ENCODE measurements around the gene MYBPC1. TPM values are rescaled to one million over a fixed set of nuclear protein-coding genes. Genes with fewer than 3 reads are reported as not detected.

The MYBPC1 gene
- total RNA-seq, 1 experiment from 2014 or later, result not detected

GRCh38 chr12:101703487-101703886 is 108.7 kb downstream of the MYBPC1 start:
- intact Hi-C loops (cut with micrococcal nuclease; ENCODE audit: unreplicated experiment), result no loop called here
- no peak overlapping the region for H3K27ac Mint-ChIP-seq (ENCODE audit: unreplicated experiment)
- BruUV-seq (replicated peaks), result no TSS peak

GRCh38 chr12:101706403-101706802 is 111.6 kb downstream of the MYBPC1 start:
- intact Hi-C loops (cut with micrococcal nuclease; ENCODE audit: unreplicated experiment), result loop anchor here (1.0 kb wide), 1 partner anchor 8 kb away; no protein-coding TSS in a partner anchor
- POLR2A ChIA-PET, result no interaction called here
- Histone ChIP-seq H3K36me3 (ENCODE audit: control insufficient read depth, insufficient read depth, low read length) (peaks cover 1% of the 10 kb centered on the region; the same call in 1 of the 2 replicates), H3K4me3 (ENCODE audit: low read depth, low read length) (no peak overlapping the region), H3K27me3 (replicated peaks; ENCODE audit: control insufficient read depth, insufficient read depth, low read length) (no peaks in the 10 kb centered on the region), H3K9me3 (no peaks in the 10 kb centered on the region), H3K4me1 (peaks cover 12% of the 10 kb centered on the region; the same call in 1 of the 2 replicates)
- no peak for DNase-seq
- BruUV-seq (replicated peaks), result no TSS peak
- no peak for TF ChIP-seq CTCF (IDR thresholded peaks at IDR 0.05; ENCODE audit: insufficient read depth in 1 of 2, low read depth in 1 of 2, low read length in 1 of 2, severe bottlenecking in 1 of 2, unreplicated experiment in 1 of 2)
- H3K4me1 Mint-ChIP-seq (ENCODE audit: low read depth, unreplicated experiment), result peaks cover 17% of the 10 kb centered on the region
- H3K36me3 Mint-ChIP-seq (ENCODE audit: insufficient read depth, unreplicated experiment), result no peaks in the 10 kb centered on the region
- H3K9me3 Mint-ChIP-seq (ENCODE audit: unreplicated experiment), result no peaks in the 10 kb centered on the region
- H3K4me3 Mint-ChIP-seq (ENCODE audit: unreplicated experiment), result no peak overlapping the region
- CTCF ChIA-PET, result no interaction called here
- no peak overlapping the region for H3K27ac Mint-ChIP-seq (ENCODE audit: unreplicated experiment)
- H3K27me3 Mint-ChIP-seq (ENCODE audit: insufficient read depth, unreplicated experiment), result no peaks in the 10 kb centered on the region

More at GRCh38 chr12:101703487-101703886, 108.7 kb downstream of the MYBPC1 start:
- POLR2A ChIA-PET, result no interaction called here
- no peak overlapping the region for H3K4me3 ChIP-seq (ENCODE audit: low read depth, low read length)
- no peaks in the 10 kb centered on the region for H3K27me3 ChIP-seq (replicated peaks; ENCODE audit: control insufficient read depth, insufficient read depth, low read length)
- DNase-seq, result no peak
- H3K4me1 Mint-ChIP-seq (ENCODE audit: low read depth, unreplicated experiment), result peaks cover 21% of the 10 kb centered on the region
- no peaks in the 10 kb centered on the region for H3K9me3 Mint-ChIP-seq (ENCODE audit: unreplicated experiment)
- H3K9me3 ChIP-seq, result no peaks in the 10 kb centered on the region
- no peaks in the 10 kb centered on the region for H3K27me3 Mint-ChIP-seq (ENCODE audit: insufficient read depth, unreplicated experiment)
- TF ChIP-seq CTCF (IDR thresholded peaks at IDR 0.05; ENCODE audit: insufficient read depth in 1 of 2, low read depth in 1 of 2, low read length in 1 of 2, severe bottlenecking in 1 of 2, unreplicated experiment in 1 of 2), result no peak
- peaks cover 17% of the 10 kb centered on the region for H3K4me1 ChIP-seq
- H3K36me3 Mint-ChIP-seq (ENCODE audit: insufficient read depth, unreplicated experiment), result no peaks in the 10 kb centered on the region
- peaks cover 1% of the 10 kb centered on the region; the same call in 1 of the 2 replicates for H3K36me3 ChIP-seq (ENCODE audit: control insufficient read depth, insufficient read depth, low read length)
- no peak overlapping the region for H3K4me3 Mint-ChIP-seq (ENCODE audit: unreplicated experiment)
- CTCF ChIA-PET, result no interaction called here

GRCh38 chr12:101707131-101707782 is 112.5 kb downstream of the MYBPC1 start:
- peak overlapping the region; percentile 14 for H3K27ac Mint-ChIP-seq (ENCODE audit: unreplicated experiment)
- H3K4me1 Mint-ChIP-seq (ENCODE audit: low read depth, unreplicated experiment), result peaks cover 19% of the 10 kb centered on the region
- ChIA-PET CTCF (no interaction called here), POLR2A (no interaction called here)
- no peaks in the 10 kb centered on the region for H3K27me3 Mint-ChIP-seq (ENCODE audit: insufficient read depth, unreplicated experiment)
- DNase-seq, result no peak
- no peak for TF ChIP-seq CTCF (IDR thresholded peaks at IDR 0.05; ENCODE audit: insufficient read depth in 1 of 2, low read depth in 1 of 2, low read length in 1 of 2, severe bottlenecking in 1 of 2, unreplicated experiment in 1 of 2)
- H3K36me3 ChIP-seq (ENCODE audit: control insufficient read depth, insufficient read depth, low read length), result peaks cover 1% of the 10 kb centered on the region; the same call in 1 of the 2 replicates
- BruUV-seq (replicated peaks), result no TSS peak
- H3K27me3 ChIP-seq (replicated peaks; ENCODE audit: control insufficient read depth, insufficient read depth, low read length), result no peaks in the 10 kb centered on the region
- no peak overlapping the region for H3K4me3 Mint-ChIP-seq (ENCODE audit: unreplicated experiment)
- H3K36me3 Mint-ChIP-seq (ENCODE audit: insufficient read depth, unreplicated experiment), result no peaks in the 10 kb centered on the region
- no peaks in the 10 kb centered on the region for H3K9me3 ChIP-seq
- intact Hi-C loops (cut with micrococcal nuclease; ENCODE audit: unreplicated experiment), result no loop called here
- peaks cover 12% of the 10 kb centered on the region; the same call in 1 of the 2 replicates for H3K4me1 ChIP-seq
- H3K9me3 Mint-ChIP-seq (ENCODE audit: unreplicated experiment), result no peaks in the 10 kb centered on the region
- no peak overlapping the region for H3K4me3 ChIP-seq (ENCODE audit: low read depth, low read length)

Measured in Caco-2 (cell line).